ENCODE results near the gene LOXL3.

GRCh38 chr2:74582184-74582583 is 28.4 kb upstream of the LOXL3 start:
- TF ChIP-seq, protein P1, sequence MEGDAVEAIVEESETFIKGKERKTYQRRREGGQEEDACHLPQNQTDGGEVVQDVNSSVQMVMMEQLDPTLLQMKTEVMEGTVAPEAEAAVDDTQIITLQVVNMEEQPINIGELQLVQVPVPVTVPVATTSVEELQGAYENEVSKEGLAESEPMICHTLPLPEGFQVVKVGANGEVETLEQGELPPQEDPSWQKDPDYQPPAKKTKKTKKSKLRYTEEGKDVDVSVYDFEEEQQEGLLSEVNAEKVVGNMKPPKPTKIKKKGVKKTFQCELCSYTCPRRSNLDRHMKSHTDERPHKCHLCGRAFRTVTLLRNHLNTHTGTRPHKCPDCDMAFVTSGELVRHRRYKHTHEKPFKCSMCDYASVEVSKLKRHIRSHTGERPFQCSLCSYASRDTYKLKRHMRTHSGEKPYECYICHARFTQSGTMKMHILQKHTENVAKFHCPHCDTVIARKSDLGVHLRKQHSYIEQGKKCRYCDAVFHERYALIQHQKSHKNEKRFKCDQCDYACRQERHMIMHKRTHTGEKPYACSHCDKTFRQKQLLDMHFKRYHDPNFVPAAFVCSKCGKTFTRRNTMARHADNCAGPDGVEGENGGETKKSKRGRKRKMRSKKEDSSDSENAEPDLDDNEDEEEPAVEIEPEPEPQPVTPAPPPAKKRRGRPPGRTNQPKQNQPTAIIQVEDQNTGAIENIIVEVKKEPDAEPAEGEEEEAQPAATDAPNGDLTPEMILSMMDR (conservative IDR thresholded peaks at IDR 0.05; ENCODE audit: low read depth, low read length) = no peak
- TF ChIP-seq EZH2 (IDR thresholded peaks at IDR 0.05; ENCODE audit: low read length, unreplicated experiment) (no peak), EZH2phosphoT487 (IDR thresholded peaks at IDR 0.05; ENCODE audit: borderline replicate concordance, low read length) (no peak)

Data from PC-3 (cell line).